GM19099 (cell line): ENCODE measurements around the gene GPR148.

Experiments
- POLR2A ChIP-seq: IDR thresholded peaks from 3 replicates; pipeline ENCODE4 v1.6.1; 2011; ENCODE audit warnings: low read depth; ENCODE audit not compliant: insufficient read length; ENCODE audit errors: extremely low read depth

The GPR148 gene

DNA sequence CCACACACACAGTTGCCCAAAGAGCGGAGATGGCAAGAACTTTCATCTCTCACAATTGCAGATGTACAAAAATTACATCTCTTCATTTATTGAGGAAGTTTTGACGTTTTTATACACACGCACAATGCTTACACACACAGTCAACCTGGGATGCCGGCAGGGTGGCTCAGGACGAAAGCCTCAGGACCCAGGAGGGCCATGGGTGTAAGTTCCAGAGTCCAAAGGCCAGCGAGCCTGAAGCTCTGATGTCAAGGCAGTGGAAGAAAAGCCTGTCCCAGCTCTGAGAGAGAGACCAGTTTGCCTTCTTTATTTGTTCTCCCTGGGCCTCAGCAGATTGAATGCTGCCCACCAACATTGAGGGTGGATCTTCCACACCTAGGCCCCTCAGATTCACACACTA lies 36.6 kb downstream of the GPR148 start:
- TF ChIP-seq POLR2A, result no peak

DNA sequence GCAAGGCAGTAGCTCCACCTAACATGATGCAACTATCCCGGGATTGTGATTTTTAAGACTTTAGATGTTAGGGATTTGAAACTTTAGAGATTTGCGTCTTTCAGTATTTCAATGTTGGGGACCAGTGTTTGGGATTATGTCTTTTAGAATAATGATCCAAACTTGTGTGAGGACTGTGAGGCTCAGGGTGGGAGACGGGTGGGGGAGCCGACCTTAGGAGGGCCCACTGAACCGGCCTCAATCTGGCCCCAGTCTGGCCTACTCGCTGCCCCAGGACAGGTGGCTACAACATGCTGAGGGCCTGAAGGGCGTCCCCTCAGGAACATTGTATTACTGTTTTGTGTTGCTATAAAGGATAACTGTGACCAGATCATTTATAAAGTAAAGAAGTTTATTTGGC lies 37.2 kb downstream of the GPR148 start:
- TF ChIP-seq POLR2A, result no peak

DNA sequence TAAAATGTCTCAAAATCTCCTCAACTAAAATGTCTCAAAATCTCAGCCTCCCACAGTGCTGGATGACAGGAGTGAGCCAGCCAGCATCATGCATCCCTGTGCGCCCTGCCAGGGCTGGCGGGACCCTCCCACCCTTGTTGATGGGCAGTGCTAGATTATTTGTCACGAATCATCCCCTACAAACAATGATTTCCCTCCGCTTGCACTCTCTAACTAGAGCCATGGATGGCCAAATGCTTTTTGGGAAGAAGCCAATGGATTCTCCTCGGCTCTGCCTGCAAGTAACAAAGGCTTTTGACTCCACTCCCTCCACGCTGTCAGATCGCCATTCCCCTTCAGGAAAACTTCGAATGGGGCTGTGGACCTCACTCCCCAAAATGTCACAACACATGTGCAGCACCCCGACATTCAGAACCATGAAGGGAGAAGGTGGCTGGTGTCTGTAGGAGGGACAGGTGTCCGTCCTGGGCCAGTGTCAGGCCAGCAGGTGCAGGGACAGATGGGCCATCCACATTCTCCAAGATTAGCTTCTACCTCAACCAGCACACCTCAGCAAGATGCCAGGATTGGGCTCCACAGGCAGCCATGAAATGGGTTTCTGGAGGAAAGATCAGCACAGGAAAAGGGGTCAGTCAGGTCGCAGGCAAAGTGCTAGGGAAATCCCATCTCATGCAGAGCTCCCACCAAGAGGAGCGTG lies 38.0 kb downstream of the GPR148 start:
- TF ChIP-seq POLR2A, result no peak

DNA sequence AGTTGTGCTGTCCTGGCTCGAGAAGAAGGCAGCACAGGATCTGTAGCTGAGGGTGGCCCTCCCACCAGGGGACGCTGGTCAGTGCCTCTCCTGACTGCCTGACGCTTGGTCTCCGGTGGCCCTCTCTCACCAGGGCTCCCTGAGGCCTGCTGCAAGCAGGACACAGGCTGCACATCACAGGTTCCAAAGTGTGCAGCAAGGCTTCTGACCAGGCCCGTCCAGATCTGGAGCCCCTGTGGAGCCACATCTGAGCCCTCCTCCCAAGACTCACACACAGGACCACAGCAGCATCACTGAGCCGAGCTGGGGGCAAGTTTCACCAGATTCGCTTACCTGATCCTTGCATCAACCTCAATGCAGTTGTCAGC lies 38.5 kb downstream of the GPR148 start:
- no peak for TF ChIP-seq POLR2A

DNA sequence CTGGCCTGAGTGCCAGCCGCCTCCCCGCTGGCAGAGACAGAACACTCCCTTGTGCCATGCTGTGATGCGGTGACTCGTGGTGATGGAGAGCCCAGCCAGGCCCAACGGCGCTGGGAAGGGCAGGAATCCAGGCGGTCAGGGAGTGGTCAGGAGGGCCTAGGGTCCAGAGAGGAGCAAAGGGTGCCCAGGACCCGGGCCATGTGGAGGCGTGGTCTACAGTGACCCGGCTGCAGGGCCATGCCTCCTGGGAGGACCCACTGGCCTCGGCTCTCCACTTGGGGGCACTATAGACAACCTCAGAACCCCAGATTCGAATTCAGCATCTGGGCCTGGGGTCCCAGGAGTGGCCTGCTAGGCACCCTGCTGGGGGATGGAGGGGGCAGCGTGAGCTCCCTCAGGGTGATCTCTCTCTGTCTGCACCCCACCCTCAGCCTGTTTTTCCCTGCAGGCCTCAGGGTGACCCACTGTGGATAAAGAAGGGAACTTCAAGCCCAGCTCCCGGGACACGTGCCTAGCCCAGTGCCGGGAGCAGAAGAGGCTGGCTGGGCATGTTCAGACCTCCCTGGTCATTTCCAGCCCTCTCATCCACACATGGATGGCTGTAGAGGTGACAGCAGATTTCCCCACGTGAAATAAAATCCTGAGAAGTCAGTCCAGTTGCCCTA lies 39.5 kb downstream of the GPR148 start:
- no peak for TF ChIP-seq POLR2A

DNA sequence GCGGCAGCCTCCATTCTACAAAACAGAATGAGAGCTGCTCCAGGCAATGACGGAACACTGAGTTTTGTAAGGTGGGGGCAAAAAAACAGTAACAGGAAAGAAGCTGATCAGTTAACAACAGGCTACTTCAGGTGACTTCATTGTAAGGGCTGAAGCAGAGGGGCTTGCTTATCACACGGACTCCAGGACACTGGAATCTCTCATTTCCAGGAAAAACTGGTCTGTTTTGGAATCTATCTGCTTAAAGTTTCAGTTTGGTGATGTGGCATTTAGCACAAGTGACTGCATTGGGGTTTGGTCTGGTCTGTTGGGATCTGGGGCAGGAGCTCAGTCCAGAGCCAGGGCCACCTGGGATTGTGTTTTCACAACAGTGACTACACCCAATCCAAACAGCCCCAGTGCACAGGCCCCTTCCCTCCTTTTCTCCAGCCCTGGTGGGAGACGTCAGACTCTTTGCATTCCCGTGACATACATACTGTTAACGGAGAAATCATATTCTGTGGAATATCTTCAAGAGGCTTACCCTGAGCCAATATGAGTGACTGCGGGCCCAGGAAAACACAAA lies 40.6 kb downstream of the GPR148 start:
- no peak for TF ChIP-seq POLR2A

DNA sequence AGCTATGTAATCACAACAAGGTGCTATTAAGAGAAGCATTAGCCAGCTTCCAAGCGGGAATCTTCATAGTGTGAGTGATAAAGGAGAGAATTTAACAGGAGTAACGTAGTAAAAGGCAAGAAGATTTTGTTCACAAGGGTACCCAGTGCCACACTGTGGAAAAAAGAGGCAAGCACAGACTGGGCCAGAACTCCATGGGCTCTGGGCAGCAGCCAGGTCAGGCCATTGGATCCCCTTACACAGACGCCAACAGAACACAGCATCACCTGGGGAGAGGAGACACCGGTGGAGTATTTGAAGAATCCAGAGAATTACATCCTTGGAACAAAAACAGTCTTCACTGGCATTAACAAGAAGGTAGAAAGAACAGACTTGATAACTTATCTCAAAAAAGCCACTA lies 47.7 kb downstream of the GPR148 start:
- no peak for TF ChIP-seq POLR2A

DNA sequence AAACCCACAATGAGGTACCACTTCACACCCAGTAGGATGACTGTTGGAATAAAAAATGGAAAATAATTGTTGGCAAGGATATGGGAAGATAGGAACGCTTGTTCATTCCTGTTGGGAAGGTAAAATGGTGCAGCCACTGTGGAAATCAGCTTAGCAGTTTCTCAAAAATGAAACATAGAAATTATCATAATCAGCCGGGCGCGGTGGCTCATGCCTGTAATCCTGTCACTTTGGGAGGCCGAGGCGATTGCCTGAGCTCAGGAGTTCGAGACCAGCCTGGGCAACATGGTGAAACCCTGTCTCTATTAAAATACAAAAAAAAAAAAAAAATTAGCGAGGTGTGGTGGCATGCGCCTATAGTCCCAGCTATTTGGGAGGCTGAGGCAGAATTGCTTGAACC lies 49.9 kb downstream of the GPR148 start:
- TF ChIP-seq POLR2A, result no peak
